KOPT-K1 (cell line): Measurements from ENCODE around the gene POLN.

Experiments used
- H3K27ac ChIP-seq: fragments of 200-600 bp; sonication (generic); 2 replicates; pipeline ENCODE4 v1.5.1; 2016; ENCODE audit warnings: antibody characterized with exemption, mild to moderate bottlenecking, low read depth, low read length; ENCODE audit not compliant: poor library complexity, severe bottlenecking
- H3K36me3 ChIP-seq: fragments of 200-600 bp; sonication (generic); 2 replicates; pipeline ENCODE4 v1.5.1; 2017; ENCODE audit warnings: antibody characterized with exemption, mild to moderate bottlenecking, low read length, moderate library complexity; ENCODE audit not compliant: insufficient read depth
- H3K9me3 ChIP-seq: fragments of 200-600 bp; sonication (generic); 2 replicates; pipeline ENCODE4 v1.5.1; 2017; ENCODE audit warnings: antibody characterized with exemption, low read length, mild to moderate bottlenecking; ENCODE audit not compliant: insufficient read depth, poor library complexity, severe bottlenecking

The POLN gene

DNA sequence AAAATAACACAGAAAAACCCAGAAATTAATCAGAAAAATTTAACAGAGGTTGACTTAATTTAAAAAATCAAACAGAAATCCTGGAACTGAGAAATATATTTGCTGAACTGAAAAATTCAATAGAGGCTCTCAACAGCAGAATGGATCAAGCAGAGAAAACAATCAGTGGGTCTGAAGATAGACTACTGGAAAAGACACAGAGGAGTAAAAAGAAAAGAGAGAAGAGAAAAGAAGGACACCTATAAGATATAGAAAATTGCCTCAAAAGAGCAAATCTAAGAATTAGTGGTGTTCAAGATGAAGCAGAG lies 55.1 kb downstream of the POLN start:
- Histone ChIP-seq H3K27ac (no peak overlapping the region), H3K9me3 (peaks cover 22% of the 10 kb centered on the region), H3K36me3 (no peaks in the 10 kb centered on the region)

DNA sequence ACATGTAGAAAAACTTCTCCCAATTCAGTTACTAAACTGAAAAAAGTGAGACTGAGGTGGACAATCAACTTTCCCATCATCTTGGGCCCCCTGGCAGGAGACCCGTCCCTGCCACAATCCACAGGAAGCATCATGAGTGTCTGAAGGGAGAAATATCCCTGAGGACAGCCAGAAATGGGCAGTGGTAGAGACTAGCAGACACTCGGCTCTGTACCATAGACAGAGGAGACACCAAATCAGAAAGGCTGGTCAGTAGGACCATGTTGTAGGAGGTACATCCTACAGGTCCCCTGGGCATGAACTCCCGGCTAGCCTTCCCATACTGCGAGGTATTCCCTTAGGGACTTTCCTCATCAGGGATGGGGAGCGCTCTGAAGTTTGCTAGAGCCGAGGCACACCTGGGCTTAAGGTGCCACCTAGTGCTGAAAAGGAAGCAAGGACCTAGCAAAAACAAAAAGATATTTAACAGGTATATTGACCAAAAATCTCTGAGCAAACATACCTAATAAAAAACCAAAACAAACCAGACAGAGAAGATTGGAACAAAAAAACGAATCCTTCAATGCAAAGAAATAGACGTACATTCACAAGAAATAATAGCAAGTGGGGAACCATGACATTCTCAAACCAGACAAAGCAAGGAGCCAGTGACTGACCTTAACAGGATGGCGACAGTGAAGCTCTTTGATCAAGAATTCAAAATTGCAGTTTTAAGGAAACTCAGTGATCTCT lies 55.6 kb downstream of the POLN start:
- H3K27ac ChIP-seq: no peak overlapping the region
- no peaks in the 10 kb centered on the region for H3K36me3 ChIP-seq
- H3K9me3 ChIP-seq: peaks cover 22% of the 10 kb centered on the region

DNA sequence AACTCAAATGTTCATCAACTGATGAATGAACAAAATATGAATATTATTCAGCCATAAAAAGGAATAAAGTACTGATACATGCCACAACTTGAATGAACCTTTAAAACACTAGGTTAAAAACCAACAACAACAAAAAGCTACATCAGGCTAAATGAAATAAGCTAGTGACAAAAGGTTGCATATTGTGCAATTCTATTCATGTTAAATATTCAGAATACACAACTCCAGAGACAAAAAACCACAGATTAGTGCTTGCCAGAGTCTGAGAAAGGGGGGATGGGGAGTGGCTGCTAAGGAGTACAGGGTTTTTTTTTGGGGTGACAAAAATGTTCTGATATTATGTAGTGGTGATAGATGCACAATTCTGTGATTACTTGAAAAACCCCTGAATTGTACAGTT lies 58.5 kb downstream of the POLN start:
- no peaks in the 10 kb centered on the region for H3K36me3 ChIP-seq
- H3K9me3 ChIP-seq: peaks cover 22% of the 10 kb centered on the region
- no peak overlapping the region for H3K27ac ChIP-seq

DNA sequence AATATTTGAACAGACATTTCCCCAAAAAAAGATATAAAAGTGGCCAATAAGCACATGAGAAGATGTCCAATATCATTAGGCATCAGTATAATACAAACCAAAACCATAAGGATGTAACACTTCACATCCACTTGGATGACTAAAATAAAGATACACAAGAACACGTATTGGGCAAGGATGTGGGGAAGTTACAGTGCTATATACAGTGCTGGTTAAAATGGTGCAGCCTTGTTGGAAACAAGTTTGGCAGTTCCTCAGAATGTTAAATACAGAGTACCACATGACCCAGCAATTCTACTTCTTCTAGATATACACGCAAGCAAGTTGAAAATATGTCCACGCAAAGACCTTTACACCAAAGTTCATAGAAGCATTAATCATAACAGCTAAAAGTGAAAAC lies 58.9 kb downstream of the POLN start:
- Histone ChIP-seq H3K27ac (no peak overlapping the region), H3K36me3 (no peaks in the 10 kb centered on the region), H3K9me3 (peaks cover 22% of the 10 kb centered on the region)

DNA sequence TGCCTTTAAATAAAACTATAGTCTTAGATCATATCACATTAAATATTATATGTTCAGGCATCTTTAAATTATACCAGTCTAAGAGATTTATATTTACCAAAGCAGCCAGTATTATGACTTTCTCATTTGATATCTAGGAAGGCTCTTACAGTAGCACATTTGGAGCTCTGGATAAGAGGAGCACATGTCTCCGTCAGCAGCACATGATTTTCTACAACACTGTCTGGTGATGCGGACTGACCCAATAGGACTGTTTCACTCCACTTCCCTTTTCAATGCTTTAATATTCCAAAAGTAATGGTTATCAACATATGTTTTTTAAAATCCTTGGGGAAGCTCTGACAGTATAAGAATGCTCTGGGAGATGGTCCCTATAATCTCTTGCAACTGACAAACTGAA lies 61.5 kb downstream of the POLN start:
- Histone ChIP-seq H3K36me3 (no peaks in the 10 kb centered on the region), H3K9me3 (peaks cover 9% of the 10 kb centered on the region), H3K27ac (no peak overlapping the region)

DNA sequence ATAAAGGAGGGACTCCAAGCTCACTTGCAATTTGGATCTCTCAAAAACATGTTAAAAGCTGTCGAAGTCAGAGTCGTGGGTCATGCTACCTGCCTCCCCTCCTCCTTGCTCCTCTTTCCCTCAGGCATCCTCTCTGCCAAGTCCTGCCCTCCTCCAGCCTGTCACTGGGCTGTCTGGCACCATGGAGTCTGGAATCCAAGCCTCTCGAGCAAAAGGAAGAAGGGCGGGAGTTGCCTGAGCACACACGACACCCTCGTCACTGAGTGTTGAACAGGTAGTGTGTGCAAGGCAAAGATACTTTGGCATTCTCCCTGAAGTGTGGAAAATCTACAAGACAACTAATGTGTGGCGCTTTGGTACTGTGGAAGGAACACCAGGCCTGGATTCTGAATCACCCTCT lies 62.2 kb downstream of the POLN start:
- Histone ChIP-seq H3K9me3 (peaks cover 9% of the 10 kb centered on the region), H3K27ac (no peak overlapping the region)

DNA sequence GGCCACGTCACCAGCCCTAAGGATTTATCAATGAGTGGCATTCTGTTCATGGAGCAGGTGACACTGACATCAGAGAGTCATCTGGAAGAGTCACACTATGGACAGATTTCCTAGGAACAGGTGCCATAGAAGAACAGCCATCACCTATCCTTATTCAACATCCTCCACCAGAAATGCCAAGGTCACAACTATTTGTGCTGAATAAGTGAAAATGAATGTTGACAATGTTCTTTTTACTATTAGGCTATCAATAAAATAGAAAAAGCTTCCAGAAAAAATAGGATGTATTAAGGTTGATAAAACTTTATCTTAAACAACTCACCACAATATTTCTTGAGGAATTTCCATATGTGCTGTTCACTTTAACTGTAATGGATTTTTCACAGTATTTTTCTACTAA lies 62.9 kb downstream of the POLN start:
- no peaks in the 10 kb centered on the region for H3K36me3 ChIP-seq
- H3K27ac ChIP-seq: no peak overlapping the region
- peaks cover 9% of the 10 kb centered on the region for H3K9me3 ChIP-seq

More for the DNA sequence above, 62.2 kb downstream of the POLN start:
- no peaks in the 10 kb centered on the region for H3K36me3 ChIP-seq

DNA sequence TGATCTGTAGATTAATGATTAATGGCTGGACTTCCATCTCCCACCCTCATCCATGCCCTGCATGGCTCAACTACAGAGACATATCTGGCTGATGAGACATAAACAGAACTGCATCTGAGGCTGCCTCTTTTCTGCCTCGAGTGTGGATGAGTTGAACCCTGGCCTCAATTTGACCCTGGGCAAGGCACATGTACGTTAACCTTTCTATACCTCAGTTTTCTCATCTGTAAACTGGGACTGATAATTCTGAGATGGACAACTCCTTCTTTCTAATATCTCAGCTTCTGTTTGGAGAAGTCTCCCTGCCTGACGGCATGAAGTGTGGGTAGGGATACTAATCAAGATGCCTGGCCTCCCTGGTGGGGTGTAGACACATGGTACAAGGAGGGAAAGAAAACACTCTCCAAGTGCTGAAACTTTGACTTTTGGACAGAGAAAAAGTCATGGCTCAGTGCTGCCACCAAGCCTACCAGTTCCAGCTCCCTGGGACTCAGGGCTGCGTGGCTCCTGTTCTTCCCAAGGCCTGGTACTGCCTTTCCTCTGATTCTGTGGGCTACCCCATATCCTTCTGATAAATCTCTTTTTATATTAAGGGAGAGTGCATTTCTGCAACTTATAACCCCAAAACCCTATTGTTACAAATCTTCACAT lies 64.4 kb downstream of the POLN start:
- H3K9me3 ChIP-seq: peaks cover 7% of the 10 kb centered on the region
- no peak overlapping the region for H3K27ac ChIP-seq
- H3K36me3 ChIP-seq: no peaks in the 10 kb centered on the region

DNA sequence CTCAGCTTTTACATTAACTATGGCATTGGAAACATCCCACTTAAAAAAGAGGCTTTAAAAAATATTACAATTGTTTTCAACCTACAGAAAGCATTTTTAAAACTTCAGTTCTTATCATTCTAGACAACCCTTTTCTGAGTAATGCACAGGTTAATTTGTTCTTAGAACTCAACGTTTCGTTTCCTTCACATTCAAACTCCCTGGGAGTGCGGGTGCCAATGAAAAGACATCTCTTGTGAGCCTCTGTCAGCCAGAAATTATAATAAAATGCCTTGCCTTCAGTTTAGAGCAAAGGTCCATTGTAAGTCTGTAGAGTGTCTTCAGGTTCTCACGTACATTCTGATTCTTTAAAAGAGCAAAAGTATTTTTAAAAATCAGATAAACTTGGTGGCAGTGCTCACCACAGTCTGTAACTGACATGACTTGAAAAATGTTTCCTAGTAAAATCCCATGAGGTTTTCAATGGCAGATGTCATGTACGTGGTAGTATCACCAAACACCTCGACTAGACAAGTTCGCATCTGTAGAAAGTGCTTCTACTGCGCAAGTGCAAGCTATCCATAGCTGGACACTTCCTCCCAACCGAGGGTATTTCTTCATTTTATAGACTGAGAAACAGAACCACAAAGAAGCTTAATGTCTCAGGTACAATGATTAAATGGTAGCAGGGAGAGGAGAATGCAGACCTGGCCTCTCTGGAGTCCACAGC lies 65.8 kb downstream of the POLN start:
- Histone ChIP-seq H3K36me3 (no peaks in the 10 kb centered on the region), H3K9me3 (no peaks in the 10 kb centered on the region), H3K27ac (peak overlapping the region; percentile 23)

DNA sequence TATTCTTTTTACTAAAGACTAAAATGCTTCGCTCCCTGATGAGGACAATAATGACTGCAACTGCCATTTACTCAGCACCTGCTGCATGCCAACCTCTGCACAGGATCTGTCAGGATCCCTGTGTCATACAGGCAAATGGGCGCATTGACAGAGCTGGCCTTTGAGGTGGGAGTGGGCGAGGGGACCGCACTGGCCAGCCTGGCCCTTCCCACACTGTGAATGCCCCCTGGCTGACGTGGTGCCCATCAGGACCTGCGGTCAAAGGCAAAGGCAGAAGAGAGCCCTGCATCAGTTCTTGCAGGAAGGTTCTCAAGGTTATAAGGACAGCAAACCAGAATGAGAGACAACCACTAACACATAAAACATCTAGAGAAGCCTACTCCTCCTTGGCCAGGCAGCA lies 67.9 kb downstream of the POLN start:
- H3K36me3 ChIP-seq: no peaks in the 10 kb centered on the region
- H3K9me3 ChIP-seq: no peaks in the 10 kb centered on the region
- H3K27ac ChIP-seq: no peak overlapping the region

DNA sequence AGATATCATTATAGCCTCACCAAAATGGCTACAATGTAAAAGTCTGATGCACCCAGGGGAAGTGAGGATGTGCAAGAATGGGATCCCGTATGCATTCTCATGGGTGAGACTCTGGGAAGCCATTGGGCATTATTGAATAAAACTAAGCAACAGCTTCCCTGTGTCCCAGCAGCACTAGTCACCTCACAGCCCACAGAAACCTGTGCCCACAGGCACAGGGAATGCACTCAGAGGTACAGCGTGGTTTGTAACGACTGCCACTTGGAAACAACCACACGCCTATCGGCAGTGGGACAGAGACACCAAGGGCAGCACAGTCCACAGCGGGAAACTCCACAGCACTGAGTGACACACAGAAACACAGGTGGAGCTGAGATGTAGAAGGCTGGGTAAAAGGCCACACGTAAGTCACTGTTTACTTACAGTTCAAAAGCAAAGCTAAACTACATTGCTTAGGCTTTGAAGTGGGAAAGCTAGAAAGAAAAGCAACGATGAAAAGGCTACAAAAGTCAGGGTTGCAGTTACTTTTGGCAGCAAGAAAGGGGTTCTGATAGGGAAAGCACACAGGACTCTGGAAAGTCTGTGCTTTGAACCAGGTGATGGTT lies 69.2 kb downstream of the POLN start:
- Histone ChIP-seq H3K36me3 (no peaks in the 10 kb centered on the region), H3K9me3 (no peaks in the 10 kb centered on the region), H3K27ac (peak overlapping the region; percentile 16)

DNA sequence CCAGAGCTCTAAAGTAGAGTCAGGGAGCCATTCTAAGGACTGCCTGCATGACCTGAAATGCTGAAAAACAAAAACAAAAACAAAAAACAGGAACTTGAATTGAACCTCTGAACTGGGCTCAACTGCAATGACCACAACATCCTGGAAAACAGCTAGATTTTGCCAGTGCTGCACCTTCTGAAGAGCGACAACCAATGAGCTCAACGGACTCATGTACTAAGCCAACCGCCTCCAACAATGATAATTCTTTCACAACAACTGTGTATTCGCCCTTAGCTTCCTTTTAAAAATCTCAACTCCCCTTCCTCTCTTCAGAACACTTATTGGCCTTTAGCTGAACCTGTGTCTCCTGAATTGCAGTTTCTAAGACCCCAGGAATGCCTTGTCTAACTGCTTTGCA lies 69.8 kb downstream of the POLN start:
- H3K36me3 ChIP-seq: no peaks in the 10 kb centered on the region
- no peaks in the 10 kb centered on the region for H3K9me3 ChIP-seq
- H3K27ac ChIP-seq: peak overlapping the region; percentile 16

DNA sequence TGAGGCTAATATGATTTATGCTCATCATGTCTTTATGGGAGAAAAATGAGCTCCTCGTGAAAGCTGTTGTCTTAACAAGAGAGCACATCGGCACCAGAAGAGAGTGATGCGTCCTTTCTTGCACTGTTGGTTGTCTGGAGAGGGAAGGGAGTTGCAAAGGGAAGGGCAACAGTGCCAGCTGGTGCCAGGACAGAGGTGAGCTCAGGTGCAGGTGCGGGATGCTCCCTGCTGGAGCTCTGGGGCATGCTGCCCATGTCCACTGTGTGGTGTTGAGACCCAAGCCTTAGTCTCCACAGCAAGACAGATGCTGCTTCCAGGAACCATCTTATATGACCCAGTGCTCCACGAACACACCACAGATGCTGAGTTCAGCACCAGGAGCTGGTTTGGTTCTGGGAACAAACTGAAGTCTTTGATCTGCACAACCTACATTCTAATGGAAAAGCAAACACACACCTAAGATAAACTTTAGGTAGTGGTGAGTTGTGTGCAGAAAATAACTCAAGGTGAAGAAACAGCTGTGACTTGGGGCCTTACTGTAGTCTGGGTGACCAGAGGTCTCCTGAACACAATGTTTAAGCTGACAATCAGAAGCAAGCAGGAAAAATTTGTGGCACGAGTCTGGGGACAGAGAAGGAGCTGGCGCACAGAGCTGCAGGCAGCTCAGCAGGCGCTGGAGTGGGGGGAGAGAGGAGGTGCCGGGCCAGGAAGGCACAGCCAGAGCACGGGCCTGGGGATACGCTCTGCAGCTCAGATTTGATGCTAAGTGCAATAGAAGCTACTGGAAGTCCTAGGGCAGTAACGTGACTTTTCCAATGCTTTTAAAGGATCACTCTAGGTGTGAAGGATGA lies 73.2 kb downstream of the POLN start:
- H3K9me3 ChIP-seq: no peaks in the 10 kb centered on the region
- no peaks in the 10 kb centered on the region for H3K36me3 ChIP-seq
- no peak overlapping the region for H3K27ac ChIP-seq

DNA sequence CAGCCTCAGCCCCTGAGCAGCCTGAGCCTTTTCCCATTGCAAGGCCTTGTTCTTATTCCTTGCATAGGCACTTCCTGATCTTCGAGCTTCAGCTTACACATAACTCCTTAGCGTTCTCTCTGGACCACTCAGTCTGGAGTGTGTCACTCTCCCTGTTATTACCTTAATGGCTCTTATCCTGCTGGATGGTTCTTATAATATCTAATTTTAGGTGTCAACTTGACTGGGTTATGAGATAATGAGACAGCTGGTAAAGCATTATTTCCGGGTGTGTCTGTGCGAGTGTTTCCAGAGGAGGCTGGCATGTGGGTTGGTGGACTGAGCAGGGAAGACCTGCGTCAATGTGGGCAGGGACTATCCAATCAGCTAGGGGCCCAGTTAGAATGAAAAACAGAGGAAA lies 75.7 kb downstream of the POLN start:
- no peaks in the 10 kb centered on the region for H3K9me3 ChIP-seq
- H3K36me3 ChIP-seq: no peaks in the 10 kb centered on the region
- no peak overlapping the region for H3K27ac ChIP-seq

DNA sequence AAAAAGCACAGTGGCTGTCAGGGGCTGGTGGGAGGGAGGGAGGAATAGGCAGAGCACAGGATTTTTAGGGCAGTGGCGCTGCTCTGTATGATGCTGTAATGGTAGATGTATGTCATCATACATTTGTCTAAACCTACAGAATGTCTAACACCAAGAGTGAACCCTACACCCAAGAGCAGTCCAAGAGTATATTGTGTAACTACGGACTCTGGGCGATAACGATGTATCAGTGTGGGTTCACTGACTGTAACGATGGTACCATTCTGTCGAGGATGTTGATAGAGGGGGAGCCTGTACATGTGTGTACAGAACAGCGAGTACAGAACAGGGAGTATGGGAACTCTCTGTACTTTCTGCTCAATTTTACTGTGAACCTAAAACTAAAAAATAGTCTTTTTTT lies 76.5 kb downstream of the POLN start:
- H3K9me3 ChIP-seq: no peaks in the 10 kb centered on the region
- no peaks in the 10 kb centered on the region for H3K36me3 ChIP-seq
- H3K27ac ChIP-seq: no peak overlapping the region
